GM12878 (cell line): Measurements from ENCODE around the gene HEBP1. TPM values are rescaled to one million over a fixed set of nuclear protein-coding genes. Genes with fewer than 3 reads are reported as not detected.

Experiments used
- ATAC-seq: fragments of 200-7000 bp; cut with Tn5 transposase; 3 replicates; pipeline ENCODE4 v1.9.1; 2020; ENCODE audit warnings: mild to moderate bottlenecking, moderate library complexity
- BruUV-seq: library from RNA; stranded (reverse); fragments of 400-500 nt; replicated peaks from 2 replicates; lab custom pipeline; 2021; lab: Mats Ljungman, UMichigan
- CTCF ChIA-PET: fragments of 300-600 bp; sonication (Branson Sonifier 250); formaldehyde crosslinking; extraction: SDS; loops from one replicate; lab custom pipeline; 2021; ENCODE audit warnings: inconsistent platforms; lab: Yijun Ruan, JAX
- POLR2A ChIA-PET: fragments of 350-600 bp; formaldehyde crosslinking; extraction: SDS; loops from one replicate; lab custom pipeline; 2021; ENCODE audit warnings: inconsistent platforms; lab: Charles Lee
- RAD21 ChIA-PET: fragments of 300-600 bp; sonication (Branson Sonifier 250); formaldehyde crosslinking; loops from one replicate; lab custom pipeline; 2023; ENCODE audit warnings: antibody characterized with exemption; ENCODE audit not compliant: unreplicated experiment; lab: Charles Lee
- SMC1A ChIA-PET: fragments of 300-600 bp; sonication (Branson Sonifier 250); formaldehyde crosslinking; loops from one replicate; lab custom pipeline; 2023; ENCODE audit not compliant: unreplicated experiment, uncharacterized antibody; lab: Charles Lee
- DNase-seq: peaks from one replicate; pipeline ENCODE4 v3.0.0-alpha.2; 2011; ENCODE audit warnings: low read depth, low spot score
- FAIRE-seq: peaks from 3 replicates; lab custom pipeline; 2011; peaks lifted over from hg19 to GRCh38; lab: Jason Lieb, UNC
- H2AFZ ChIP-seq: 2 replicates; pipeline ENCODE4 v1.6.0; 2011; ENCODE audit warnings: low read depth, low read length, control low read depth; ENCODE audit not compliant: control insufficient read depth
- H3K27ac ChIP-seq: 2 replicates; pipeline ENCODE4 v1.5.1; 2011; ENCODE audit warnings: control low read depth; ENCODE audit not compliant: control insufficient read depth, insufficient read depth
- H3K27me3 ChIP-seq, 2 experiments: replicated peaks in 1 of 2; 2 replicates each; pipeline versions ENCODE4 v1.6.0 to v1.6.1; 2011; ENCODE audit warnings: low read length in 1 of 2; ENCODE audit not compliant: control insufficient read depth in 2 of 2, insufficient read depth in 2 of 2
- H3K36me3 ChIP-seq, 2 experiments: 2 replicates each; pipeline ENCODE4 v1.5.1; 2011; ENCODE audit warnings: low read length in 1 of 2; ENCODE audit not compliant: control insufficient read depth in 2 of 2, insufficient read depth in 2 of 2
- H3K4me1 ChIP-seq: 2 replicates; pipeline ENCODE4 v1.6.1; 2011; ENCODE audit warnings: mild to moderate bottlenecking, low read length, moderate library complexity, mixed read lengths; ENCODE audit not compliant: control insufficient read depth, insufficient read depth
- H3K4me2 ChIP-seq: 2 replicates; pipeline ENCODE4 v1.6.0; 2011; ENCODE audit warnings: control low read depth; ENCODE audit not compliant: control insufficient read depth, insufficient read depth
- H3K4me3 ChIP-seq: fragments of 200-600 bp; sonication (generic); 2 replicates; pipeline ENCODE4 v1.5.1; 2016
- H3K79me2 ChIP-seq: 2 replicates; pipeline ENCODE4 v1.6.0; 2011; ENCODE audit warnings: low read length; ENCODE audit not compliant: control insufficient read depth, insufficient read depth
- H3K9ac ChIP-seq: 2 replicates; pipeline ENCODE4 v1.8.0; 2011; ENCODE audit warnings: low read length, control low read depth, mixed read lengths; ENCODE audit not compliant: control insufficient read depth, insufficient read depth
- H3K9me3 ChIP-seq: replicated peaks from 3 replicates; pipeline ENCODE4 v1.5.1; 2011; ENCODE audit warnings: mild to moderate bottlenecking, low read length; ENCODE audit not compliant: control insufficient read depth, insufficient read depth
- H4K20me1 ChIP-seq: 2 replicates; pipeline ENCODE4 v1.6.0; 2011; ENCODE audit not compliant: control insufficient read depth, insufficient read depth
- CBFB ChIP-seq: IDR thresholded peaks from 2 replicates; pipeline ENCODE4 v1.6.1; 2016; ENCODE audit warnings: antibody characterized with exemption, low read depth
- ELK1 ChIP-seq: IDR thresholded peaks from 2 replicates; pipeline ENCODE4 v1.6.1; 2012; ENCODE audit warnings: low read depth, low read length, improper control_type of control experiment
- ETV6 ChIP-seq, 2 experiments: fragments of 450-650 bp in 1 of 2; IDR thresholded peaks in 1 of 2; conservative IDR thresholded peaks in 1 of 2; 2 replicates each; pipeline ENCODE4 v1.6.1; 2014; ENCODE audit warnings: antibody characterized with exemption in 1 of 2, borderline replicate concordance in 1 of 2, low read depth in 1 of 2, mild to moderate bottlenecking in 1 of 2, moderate library complexity in 1 of 2
- GATAD2B ChIP-seq: fragments of 450-650 bp; conservative IDR thresholded peaks from 2 replicates; pipeline ENCODE4 v1.6.1; 2017; ENCODE audit warnings: low read depth, mild to moderate bottlenecking, moderate library complexity
- HDGF ChIP-seq: fragments of 450-650 bp; IDR thresholded peaks from 2 replicates; pipeline ENCODE4 v1.6.1; 2016; ENCODE audit warnings: antibody characterized with exemption
- IKZF2 ChIP-seq, 2 experiments: fragments of 450-650 bp; IDR thresholded peaks; 2 replicates each; pipeline ENCODE4 v1.6.1; 2017; ENCODE audit warnings: mild to moderate bottlenecking in 2 of 2, moderate library complexity in 2 of 2
- JUNB ChIP-seq: IDR thresholded peaks from 2 replicates; pipeline ENCODE4 v1.6.1; 2016; ENCODE audit warnings: antibody characterized with exemption, mild to moderate bottlenecking
- NR2F1 ChIP-seq: fragments of 450-650 bp; conservative IDR thresholded peaks from 2 replicates; pipeline ENCODE4 v1.6.1; 2017; ENCODE audit warnings: mild to moderate bottlenecking
- RCOR1 ChIP-seq: conservative IDR thresholded peaks from 2 replicates; pipeline ENCODE4 v1.6.1; 2012; ENCODE audit warnings: low read depth, low read length, improper control_type of control experiment
- REST ChIP-seq: IDR thresholded peaks from 2 replicates; pipeline ENCODE4 v1.6.1; 2012; ENCODE audit warnings: mild to moderate bottlenecking, low read depth, low read length
- SRF ChIP-seq, 2 experiments: IDR thresholded peaks; 2 replicates each; pipeline ENCODE4 v1.6.1; 2011; ENCODE audit warnings: low read depth in 2 of 2, low read length in 2 of 2, mild to moderate bottlenecking in 1 of 2, moderate library complexity in 1 of 2
- WGBS: methylation state at CpG from one replicate; pipeline ENCODE4 v1.1.6; 2016; ENCODE audit warnings: low lambda C conversion rate; ENCODE audit not compliant: insufficient replicate concordance, insufficient coverage; ENCODE audit errors: missing lambda C conversion rate; 5-methylcytosine and 5-hydroxymethylcytosine counted together
- in situ Hi-C: fragments of 300-500 bp; cut with MboI; formaldehyde crosslinking; loops from 9 replicates; pipeline ENCODE4 v1.14.3; 2018; ENCODE audit warnings: mixed read lengths
- intact Hi-C: fragments of 100-400 bp; cut with micrococcal nuclease; formaldehyde crosslinking; loops from one replicate; pipeline ENCODE4 v1.14.2; 2022; ENCODE audit not compliant: unreplicated experiment
- polyA plus RNA-seq, 11 experiments: library from polyadenylated mRNA; depleted of rRNA in 4 of 11; unstranded in 6 of 11; stranded (reverse) in 5 of 11; fragments of >200 nt; fragmentation: Nextera tagmentation in 4 of 11; fragmentation: Illumina TruSeq in 1 of 11; extraction: Ambion mirVana in 4 of 11; extraction: Trizol in 1 of 11; gene quantifications; 1 replicate in 1 of 11; 2 replicates in 10 of 11; pipeline versions ENCODE4 v1.2.1 to v1.2.3, GENCODE V29; 2011 to 2016; ENCODE audit warnings: inconsistent platforms in 2 of 11, missing spikeins in 2 of 11, low read depth in 1 of 11
- total RNA-seq, 4 experiments: library from RNA; depleted of rRNA in 3 of 4; stranded (reverse); fragments of >200 nt in 3 of 4; fragmentation: Illumina TruSeq in 1 of 4; extraction: Trizol in 1 of 4; gene quantifications; 2 replicates each; pipeline versions ENCODE4 v1.2.1 to v1.2.3, GENCODE V29; 2013 to 2021
- TF ChIP-seq, protein P1 (sequence below): IDR thresholded peaks from 2 replicates; pipeline ENCODE4 v1.6.1; 2011; ENCODE audit warnings: borderline replicate concordance, low read depth, mild to moderate bottlenecking, moderate library complexity, mixed read lengths, low read length; ENCODE audit not compliant: insufficient read depth; ENCODE audit errors: extremely low read length

Gene HEBP1
- total and polyA plus RNA-seq, 10 of the 15 experiments (the other 5 are each of a cell fraction or from before 2014, with no cell fraction given): 0.07 to 0.32 (median 0.18) TPM; not detected in 5

DNA sequence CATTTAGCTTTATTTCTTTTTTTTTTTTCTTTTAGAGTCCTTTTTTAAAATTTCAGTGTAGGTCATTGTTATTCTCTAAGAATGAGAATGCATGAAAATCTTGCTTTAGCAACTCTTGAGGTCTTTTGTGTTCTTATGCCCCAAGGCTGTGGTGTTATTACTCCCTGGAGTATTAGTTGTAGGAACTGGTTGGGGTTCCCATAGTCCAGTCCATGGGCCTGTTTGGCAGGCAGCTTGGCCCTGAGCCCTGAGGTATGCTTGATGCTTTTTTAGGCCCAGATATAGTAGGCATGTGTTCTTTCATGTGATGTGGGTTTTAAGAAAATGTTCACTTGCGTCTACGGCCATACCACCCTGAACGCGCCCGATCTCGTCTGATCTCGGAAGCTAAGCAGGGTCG is 45.8 kb upstream of the HEBP1 start (continued):
- TF ChIP-seq, protein P1, sequence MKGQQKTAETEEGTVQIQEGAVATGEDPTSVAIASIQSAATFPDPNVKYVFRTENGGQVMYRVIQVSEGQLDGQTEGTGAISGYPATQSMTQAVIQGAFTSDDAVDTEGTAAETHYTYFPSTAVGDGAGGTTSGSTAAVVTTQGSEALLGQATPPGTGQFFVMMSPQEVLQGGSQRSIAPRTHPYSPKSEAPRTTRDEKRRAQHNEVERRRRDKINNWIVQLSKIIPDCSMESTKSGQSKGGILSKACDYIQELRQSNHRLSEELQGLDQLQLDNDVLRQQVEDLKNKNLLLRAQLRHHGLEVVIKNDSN: no peak
- TF ChIP-seq ELK1 (no peak), SRF (IDR thresholded peaks at IDR 0.05; ENCODE audit: low read depth in 2 of 2, low read length in 2 of 2) (no peak), REST (no peak), CBFB (no peak)

DNA sequence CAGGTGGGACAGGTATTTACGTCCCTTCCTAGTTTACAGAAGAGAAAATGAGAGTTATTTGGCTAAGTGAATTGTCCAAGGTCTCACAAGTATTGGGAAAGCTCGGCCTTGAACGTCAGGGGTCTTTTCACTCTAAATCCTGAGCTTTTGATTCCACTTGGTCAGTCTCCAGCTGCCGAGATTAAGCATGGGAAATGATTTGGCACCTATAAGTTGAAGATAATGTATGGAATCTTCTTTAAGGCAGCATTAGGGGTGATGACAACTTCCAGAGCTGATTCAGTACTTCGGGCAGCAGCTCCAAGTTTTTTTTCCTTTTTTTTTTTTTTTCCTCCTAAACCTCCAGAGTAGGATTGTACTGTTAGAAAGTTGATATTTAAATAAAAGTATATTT is 44.8 kb upstream of the HEBP1 start:
- intact Hi-C loops (no loop called here), in situ Hi-C loops (no loop called here)
- POLR2A ChIA-PET: no interaction called here
- no peaks in the 10 kb centered on the region for H3K36me3 ChIP-seq
- H4K20me1 ChIP-seq: no peaks in the 10 kb centered on the region
- CTCF ChIA-PET: interaction anchor here (0.6 to 1.7 kb wide), 3 partner anchors 10 to 1155 kb away, joined by 3 to 5 read pairs (median 5); no protein-coding TSS in a partner anchor
- no peak overlapping the region for H3K27ac ChIP-seq
- H3K9ac ChIP-seq: peak overlapping the region; percentile 50; the same call in 1 of the 2 replicates
- H2AFZ ChIP-seq: peak overlapping the region; percentile 98
- H3K4me3 ChIP-seq: peak overlapping the region; percentile 95
- ATAC-seq (no peak), FAIRE-seq (no peak), DNase-seq (no peak)
- SMC1A ChIA-PET: interaction anchor here (0.7 to 0.9 kb wide), 3 partner anchors 19 to 188 kb away, joined by 3 read pairs; no protein-coding TSS in a partner anchor
- no peaks in the 10 kb centered on the region for H3K4me1 ChIP-seq
- no peaks in the 10 kb centered on the region for H3K79me2 ChIP-seq
- H3K4me2 ChIP-seq: peak overlapping the region; percentile 92
- H3K27me3 ChIP-seq: peaks cover 0 to 8% of the 10 kb centered on the region in 2 experiments; a peak in 2 of 4 replicates
- no TSS peak for BruUV-seq
- RAD21 ChIA-PET: interaction anchor here (0.6 kb wide), 1 partner anchor 25 kb away, joined by 3 read pairs; no protein-coding TSS in a partner anchor
- H3K9me3 ChIP-seq: no peaks in the 10 kb centered on the region
- WGBS: 38% methylated on average over 5 of the region's 5 CpGs
- no peak for TF ChIP-seq ETV6 (conservative IDR thresholded peaks at IDR 0.05 in 1 of 2, IDR thresholded peaks at IDR 0.05 in 1 of 2; ENCODE audit: borderline replicate concordance in 1 of 2, low read depth in 1 of 2)
- TF ChIP-seq IKZF2 (IDR thresholded peaks at IDR 0.05): no peak
- no peak for TF ChIP-seq REST
- TF ChIP-seq JUNB: no peak
- TF ChIP-seq RCOR1: no peak
- no peak for TF ChIP-seq NR2F1
- no peak for TF ChIP-seq GATAD2B
- no peak for TF ChIP-seq HDGF
